Mucosa of rectum (tissue), 2 donors: Measurements from ENCODE around the gene GABARAP.

Source experiments
- H3K27ac ChIP-seq, 2 donors: one replicate each; pipeline ENCODE4 v1.7.0; 2013; ENCODE audit warnings: inconsistent platforms in 2 of 2, low read depth in 2 of 2, low read length in 2 of 2
- H3K27me3 ChIP-seq, 2 donors: one replicate each; pipeline ENCODE4 v1.7.0; 2013; ENCODE audit warnings: low read length in 2 of 2; ENCODE audit not compliant: control insufficient read depth in 2 of 2, insufficient read depth in 2 of 2
- H3K36me3 ChIP-seq, 2 donors: one replicate each; pipeline ENCODE4 v1.7.0; 2013; ENCODE audit warnings: low read length in 2 of 2; ENCODE audit not compliant: control insufficient read depth in 2 of 2, insufficient read depth in 2 of 2
- H3K4me1 ChIP-seq, 2 donors: one replicate each; pipeline ENCODE4 v1.7.0; 2013; ENCODE audit warnings: low read length in 2 of 2, mild to moderate bottlenecking in 1 of 2; ENCODE audit not compliant: control insufficient read depth in 2 of 2, insufficient read depth in 2 of 2
- H3K4me3 ChIP-seq, 2 donors: one replicate each; pipeline ENCODE4 v1.7.0; 2013; ENCODE audit warnings: low read length in 2 of 2
- H3K9ac ChIP-seq, 2 donors: one replicate each; pipeline ENCODE4 v1.7.0; 2013; ENCODE audit warnings: low read length in 2 of 2, low read depth in 1 of 2, mild to moderate bottlenecking in 1 of 2
- H3K9me3 ChIP-seq, 2 donors: one replicate each; pipeline ENCODE4 v1.7.0; 2013; ENCODE audit warnings: low read length in 2 of 2; ENCODE audit not compliant: control insufficient read depth in 2 of 2
- donor health status: healthy.
- donor health status: Normal muscosa, but diverticular disease.

GABARAP gene

GRCh38 chr17:7207120-7208001 is 34.9 kb downstream of the GABARAP start:
- H3K4me3 ChIP-seq = no peak overlapping the region
- H3K9me3 ChIP-seq = no peaks in the 10 kb centered on the region
- H3K4me1 ChIP-seq = peaks cover 0 to 3% of the 10 kb centered on the region in 2 donors
- H3K27ac ChIP-seq = no peak overlapping the region
- no peak overlapping the region for H3K9ac ChIP-seq
- H3K27me3 ChIP-seq = peaks cover 5 to 8% of the 10 kb centered on the region in 2 donors
- H3K36me3 ChIP-seq = peaks cover 0 to 5% of the 10 kb centered on the region in 2 donors

GRCh38 chr17:7205561-7205960 is 36.7 kb downstream of the GABARAP start:
- Histone ChIP-seq H3K9ac (peak overlapping the region; percentile 28 to 65), H3K4me1 (peaks cover 0 to 3% of the 10 kb centered on the region in 2 donors), H3K27ac (no peak overlapping the region), H3K36me3 (peaks cover 0 to 5% of the 10 kb centered on the region in 2 donors), H3K4me3 (peak overlapping the region; percentile 61 to 79), H3K9me3 (no peaks in the 10 kb centered on the region), H3K27me3 (peaks cover 0 to 2% of the 10 kb centered on the region in 2 donors)

GRCh38 chr17:7204828-7205461 is 37.3 kb downstream of the GABARAP start:
- no peaks in the 10 kb centered on the region for H3K9me3 ChIP-seq
- peaks cover 0 to 3% of the 10 kb centered on the region in 2 donors for H3K4me1 ChIP-seq
- peaks cover 0 to 5% of the 10 kb centered on the region in 2 donors for H3K36me3 ChIP-seq
- peak overlapping the region; percentile 61 to 79 for H3K4me3 ChIP-seq
- H3K27ac ChIP-seq = peak overlapping the region in 1 of 2 donors; percentile 58
- peak overlapping the region; percentile 28 to 65 for H3K9ac ChIP-seq
- H3K27me3 ChIP-seq = peaks cover 0 to 2% of the 10 kb centered on the region in 2 donors

- Histone ChIP-seq H3K4me3 (peak overlapping the region; percentile 61 to 79), H3K36me3 (peaks cover 0 to 5% of the 10 kb centered on the region in 2 donors), H3K27me3 (peaks cover 0 to 2% of the 10 kb centered on the region in 2 donors), H3K4me1 (peaks cover 0 to 3% of the 10 kb centered on the region in 2 donors), H3K9me3 (no peaks in the 10 kb centered on the region), H3K27ac (peak overlapping the region in 1 of 2 donors; percentile 58), H3K9ac (no peak overlapping the region)
Measured at GRCh38 chr17:7204336-7204735, 37.9 kb downstream of the GABARAP start.

- Histone ChIP-seq H3K4me3 (no peak overlapping the region), H3K4me1 (peaks cover 0 to 3% of the 10 kb centered on the region in 2 donors), H3K9me3 (no peaks in the 10 kb centered on the region), H3K27ac (no peak overlapping the region), H3K9ac (no peak overlapping the region), H3K36me3 (peaks cover 0 to 5% of the 10 kb centered on the region in 2 donors), H3K27me3 (peaks cover 0 to 2% of the 10 kb centered on the region in 2 donors)
Measured at GRCh38 chr17:7203391-7203790, 38.9 kb downstream of the GABARAP start.

- H3K4me3 ChIP-seq = no peak overlapping the region
- no peak overlapping the region for H3K9ac ChIP-seq
- H3K4me1 ChIP-seq = no peaks in the 10 kb centered on the region
- H3K27ac ChIP-seq = no peak overlapping the region
- peaks cover 0 to 4% of the 10 kb centered on the region in 2 donors for H3K36me3 ChIP-seq
- H3K9me3 ChIP-seq = no peaks in the 10 kb centered on the region
- H3K27me3 ChIP-seq = no peaks in the 10 kb centered on the region
Measured at GRCh38 chr17:7196651-7197401, 45.4 kb downstream of the GABARAP start.

- Histone ChIP-seq H3K27ac (no peak overlapping the region), H3K27me3 (no peaks in the 10 kb centered on the region), H3K4me3 (no peak overlapping the region), H3K9me3 (no peaks in the 10 kb centered on the region), H3K4me1 (no peaks in the 10 kb centered on the region), H3K9ac (no peak overlapping the region), H3K36me3 (peaks cover 0 to 4% of the 10 kb centered on the region in 2 donors)
Measured at GRCh38 chr17:7195971-7196370, 46.3 kb downstream of the GABARAP start.

- Histone ChIP-seq H3K9ac (no peak overlapping the region), H3K36me3 (peaks cover 0 to 4% of the 10 kb centered on the region in 2 donors), H3K9me3 (no peaks in the 10 kb centered on the region), H3K4me1 (no peaks in the 10 kb centered on the region), H3K27me3 (no peaks in the 10 kb centered on the region), H3K27ac (no peak overlapping the region), H3K4me3 (no peak overlapping the region)
Measured at GRCh38 chr17:7192271-7192937, 49.8 kb downstream of the GABARAP start.

- H3K9ac ChIP-seq = no peak overlapping the region
- H3K27me3 ChIP-seq = no peaks in the 10 kb centered on the region
- H3K4me3 ChIP-seq = no peak overlapping the region
- no peaks in the 10 kb centered on the region for H3K9me3 ChIP-seq
- no peak overlapping the region for H3K27ac ChIP-seq
- peaks cover 0 to 4% of the 10 kb centered on the region in 2 donors for H3K36me3 ChIP-seq
- H3K4me1 ChIP-seq = no peaks in the 10 kb centered on the region
Measured at GRCh38 chr17:7191571-7192270, 50.5 kb downstream of the GABARAP start.
